K562 (cell line): ENCODE results near the gene ACTN2. TPM values are rescaled to one million over a fixed set of nuclear protein-coding genes. Genes with fewer than 3 reads are reported as not detected.

ENCODE experiments used
- ATAC-seq: fragments of 200-7000 bp; cut with Tn5 transposase; 3 replicates; pipeline ENCODE4 v1.9.1; 2020; ENCODE audit warnings: moderate library complexity
- BruUV-seq: library from RNA; stranded (reverse); fragments of 400-500 nt; replicated peaks from 2 replicates; lab custom pipeline; 2021; lab: Mats Ljungman, UMichigan
- CTCF ChIA-PET: fragments of 300-600 bp; formaldehyde crosslinking; extraction: SDS; loops from one replicate; lab custom pipeline; 2021; ENCODE audit warnings: low intra/inter-chr PET ratio; lab: Yijun Ruan, JAX
- POLR2A ChIA-PET: fragments of 300-600, 350-650 bp; sonication (Branson Sonifier 250); formaldehyde crosslinking; extraction: SDS; loops from one replicate; lab custom pipeline; 2021; ENCODE audit warnings: antibody characterized with exemption, inconsistent platforms; lab: Yijun Ruan, JAX
- DNase-seq, 4 experiments: peaks; one replicate each; pipeline versions ENCODE4 v3.0.0 to v3.0.0-alpha.2; 2011 to 2018; ENCODE audit warnings: low spot score in 3 of 4, mixed read lengths in 3 of 4; ENCODE audit errors: extremely low read depth in 1 of 4
- FAIRE-seq: peaks from 2 replicates; lab custom pipeline; 2011; peaks lifted over from hg19 to GRCh38; lab: Jason Lieb, UNC
- H2AFZ ChIP-seq: 2 replicates; pipeline ENCODE4 v1.6.0; 2011; ENCODE audit warnings: low read depth, low read length, control low read depth, inconsistent platforms
- H3K27ac ChIP-seq: fragments of 200-600 bp; 3 replicates; pipeline ENCODE4 v1.8.0; 2011; ENCODE audit warnings: low read depth, mild to moderate bottlenecking, control low read depth, inconsistent platforms, low read length, moderate library complexity, mixed read lengths; ENCODE audit errors: extremely low read depth
- H3K27me3 ChIP-seq, 2 experiments: fragments of 300-600 bp in 1 of 2; 2 replicates in 1 of 2; 3 replicates in 1 of 2; pipeline versions ENCODE4 v1.6.0 to v1.8.0; 2011; ENCODE audit warnings: inconsistent platforms in 2 of 2, low read length in 2 of 2, mild to moderate bottlenecking in 1 of 2, mixed read lengths in 1 of 2, moderate library complexity in 1 of 2; ENCODE audit not compliant: control insufficient read depth in 2 of 2, insufficient read depth in 2 of 2
- H3K36me3 ChIP-seq: fragments of 300-600 bp; 3 replicates; pipeline ENCODE4 v1.8.0; 2011; ENCODE audit warnings: mild to moderate bottlenecking, low read length, inconsistent platforms; ENCODE audit not compliant: control insufficient read depth, insufficient read depth
- H3K4me1 ChIP-seq, 2 experiments: fragments of 200-600 bp in 1 of 2; replicated peaks in 1 of 2; 2 replicates in 1 of 2; 3 replicates in 1 of 2; pipeline versions ENCODE4 v1.5.1 to v1.8.0; 2011; ENCODE audit warnings: inconsistent platforms in 2 of 2, low read length in 2 of 2, mild to moderate bottlenecking in 1 of 2, mixed read lengths in 1 of 2, moderate library complexity in 1 of 2; ENCODE audit not compliant: control insufficient read depth in 2 of 2, insufficient read depth in 2 of 2
- H3K4me2 ChIP-seq: 2 replicates; pipeline ENCODE4 v1.6.1; 2011; ENCODE audit warnings: low read length, control low read depth, inconsistent platforms, mixed read lengths; ENCODE audit not compliant: insufficient read depth
- H3K4me3 ChIP-seq: fragments of 200-600 bp; sonication (generic), shearing (Covaris generic); 2 replicates; pipeline ENCODE4 v1.5.1; 2016; ENCODE audit warnings: control low read depth, inconsistent platforms
- H3K79me2 ChIP-seq: fragments of 200-600 bp; 3 replicates; pipeline ENCODE4 v1.8.0; 2011; ENCODE audit warnings: low read length, inconsistent platforms; ENCODE audit not compliant: control insufficient read depth, insufficient read depth
- H3K9ac ChIP-seq, 2 experiments: 2 replicates each; pipeline versions ENCODE4 v1.6.0 to v1.6.1; 2011; ENCODE audit warnings: low read depth in 2 of 2, low read length in 2 of 2, control low read depth in 1 of 2, inconsistent platforms in 1 of 2, mild to moderate bottlenecking in 1 of 2, mixed read lengths in 1 of 2; ENCODE audit not compliant: insufficient read depth in 1 of 2
- H3K9me1 ChIP-seq: one replicate; pipeline ENCODE4 v1.6.0; 2011; ENCODE audit warnings: inconsistent platforms, mild to moderate bottlenecking, low read length, moderate library complexity; ENCODE audit not compliant: control insufficient read depth, insufficient read depth
- H3K9me3 ChIP-seq: replicated peaks from 2 replicates; pipeline ENCODE4 v1.5.1; 2011; ENCODE audit warnings: low read depth, low read length, inconsistent platforms; ENCODE audit not compliant: control insufficient read depth, insufficient read depth
- H4K20me1 ChIP-seq: replicated peaks from 2 replicates; pipeline ENCODE4 v1.6.1; 2011; ENCODE audit warnings: low read length, inconsistent platforms, mixed read lengths; ENCODE audit not compliant: control insufficient read depth, insufficient read depth
- KDM5B ChIP-seq: fragments of 200-600 bp; sonication (generic); IDR thresholded peaks from 2 replicates; pipeline ENCODE4 v1.6.1; 2012; ENCODE audit warnings: low read depth, mild to moderate bottlenecking, moderate library complexity, low read length, control low read depth, inconsistent platforms; ENCODE audit not compliant: insufficient replicate concordance
- MLLT1 ChIP-seq, 2 experiments: fragments of 450-650 bp; IDR thresholded peaks; 2 replicates each; pipeline ENCODE4 v1.6.1; 2016
- NRF1 ChIP-seq, 2 experiments: fragments of 450-650 bp; IDR thresholded peaks in 1 of 2; conservative IDR thresholded peaks in 1 of 2; 2 replicates each; pipeline ENCODE4 v1.6.1; 2014; ENCODE audit warnings: mild to moderate bottlenecking in 2 of 2
- USF2 ChIP-seq: sonication (generic); formaldehyde crosslinking; IDR thresholded peaks from 2 replicates; pipeline ENCODE4 v1.5.0; 2020; ENCODE audit warnings: missing genetic modification reagents
- ZNF124 ChIP-seq: sonication (generic); formaldehyde crosslinking; IDR thresholded peaks from 2 replicates; pipeline ENCODE4 v1.8.1; 2022; ENCODE audit warnings: missing genetic modification reagents
- ZNF324 ChIP-seq: fragments of 250-450 bp; sonication (Bioruptor Pico); IDR thresholded peaks from 2 replicates; pipeline ENCODE4 v1.4.0; 2020; ENCODE audit warnings: mild to moderate bottlenecking
- ZZZ3 ChIP-seq: fragments of 450-650 bp; IDR thresholded peaks from 2 replicates; pipeline ENCODE4 v1.6.1; 2016; ENCODE audit warnings: antibody characterized with exemption, mild to moderate bottlenecking, moderate library complexity
- WGBS: fragments of 100-300 bp; shearing (Covaris generic); methylation state at CpG from one replicate; pipeline ENCODE4 v1.1.6; 2016; ENCODE audit warnings: low coverage, mixed read lengths; ENCODE audit not compliant: insufficient coverage; ENCODE audit errors: missing lambda C conversion rate; 5-methylcytosine and 5-hydroxymethylcytosine counted together
- in situ Hi-C: fragments of 300-500 bp; cut with MboI; formaldehyde crosslinking; loops from 4 replicates; pipeline ENCODE4 v1.15.0; 2018; ENCODE audit warnings: inconsistent platforms, mixed read lengths
- intact Hi-C: fragments of 100-400 bp; cut with micrococcal nuclease; formaldehyde crosslinking; loops from 2 replicates; pipeline ENCODE4 v1.14.2; 2022
- polyA plus RNA-seq, 8 experiments: library from polyadenylated mRNA; depleted of rRNA in 4 of 8; stranded (reverse) in 5 of 8; unstranded in 3 of 8; fragments of >200 nt; fragmentation: Nextera tagmentation in 2 of 8; fragmentation: Illumina TruSeq in 1 of 8; extraction: Ambion mirVana in 2 of 8; extraction: Trizol in 1 of 8; gene quantifications; 2 replicates each; pipeline versions ENCODE4 v1.2.1 to v1.2.3, GENCODE V29; 2011 to 2014; ENCODE audit warnings: inconsistent platforms in 1 of 8, missing spikeins in 1 of 8
- total RNA-seq, 7 experiments: library from RNA; depleted of rRNA in 6 of 7; stranded (reverse); fragments of >200 nt in 6 of 7; fragmentation: Illumina TruSeq in 2 of 7; extraction: Trizol in 2 of 7; gene quantifications; 2 replicates each; pipeline versions ENCODE4 v1.2.1 to v1.2.3, GENCODE V29; 2011 to 2021; ENCODE audit warnings: low replicate concordance in 1 of 7

Gene ACTN2
- total and polyA plus RNA-seq, 9 of the 15 experiments (the other 6 are each of a cell fraction or from before 2014, with no cell fraction given), result 0.18 to 0.94 (median 0.42) TPM

GRCh38 chr1:236685205-236685916 lies 938 bp upstream of the ACTN2 start (continued):
- TF ChIP-seq MLLT1 (IDR thresholded peaks at IDR 0.05), result peak in 1 of 2 experiments; percentile 60; a peak in 1 of 4 replicates
- no peak for TF ChIP-seq ZZZ3
- TF ChIP-seq, all 486 proteins: peak for 17

- FAIRE-seq (no peak), DNase-seq (peak in 2 of 4 experiments; percentile 10 to 37), ATAC-seq (peak; percentile 11)
- Histone ChIP-seq H4K20me1 (no peaks in the 10 kb centered on the region), H3K27me3 (peaks cover 18 to 22% of the 10 kb centered on the region in 2 experiments), H3K27ac (no peak overlapping the region), H3K9me3 (no peaks in the 10 kb centered on the region), H3K9me1 (no peaks in the 10 kb centered on the region), H2AFZ (peak overlapping the region; percentile 67), H3K9ac (peak overlapping the region; percentile 24 to 86; a peak in 3 of 4 replicates), H3K79me2 (no peaks in the 10 kb centered on the region), H3K4me3 (peak overlapping the region; percentile 43), H3K4me2 (peak overlapping the region; percentile 70), H3K4me1 (peaks cover 11 to 12% of the 10 kb centered on the region in 2 experiments), H3K36me3 (no peaks in the 10 kb centered on the region)
- in situ Hi-C loops, result no loop called here
- ChIA-PET POLR2A (no interaction called here), CTCF (no interaction called here)
- WGBS, result 56% methylated on average over 20 of the region's 31 CpGs
- 0 out of 2 replicates have a peak, but pooled peaks have one; percentile 8 for TF ChIP-seq USF2
- TF ChIP-seq ZNF124 (CRISPR knock-in tag), result 0 out of 2 replicates have a peak, but pooled peaks have one; percentile 28
- peak in 1 of 2 experiments; percentile 8; a peak in 1 of 4 replicates for TF ChIP-seq NRF1 (conservative IDR thresholded peaks at IDR 0.05 in 1 of 2, IDR thresholded peaks at IDR 0.05 in 1 of 2)
- TF ChIP-seq ZNF324 (CRISPR knock-in tag), result no peak
- TF ChIP-seq KDM5B, result peak; percentile 27
- intact Hi-C loops, result no loop called here
- no TSS peak for BruUV-seq
Measured at GRCh38 chr1:236686815-236687160, 489 bp downstream of the ACTN2 start.
